Spleen (tissue), 11 donors: Measurements from ENCODE around the gene RPA3. TPM values are rescaled to one million over a fixed set of nuclear protein-coding genes. Genes with fewer than 3 reads are reported as not detected.

Source experiments
- DNase-seq: peaks from one replicate; pipeline ENCODE4 v3.0.0-alpha.2; 2020
- H3K27ac ChIP-seq, 8 donors: fragments of 200-600 bp; sonication (generic) in 7 of 8; 1 replicate in 4 of 8; 2 replicates in 4 of 8; pipeline versions ENCODE4 v1.5.0 to v1.8.0; 2016 to 2021; ENCODE audit warnings: inconsistent platforms in 4 of 8, mild to moderate bottlenecking in 4 of 8, moderate library complexity in 1 of 8
- H3K27me3 ChIP-seq, 7 donors: fragments of 200-600 bp; sonication (generic) in 6 of 7; replicated peaks in 1 of 7; 1 replicate in 4 of 7; 2 replicates in 3 of 7; pipeline versions ENCODE4 v1.5.0 to v1.8.0; 2016 to 2021; ENCODE audit warnings: inconsistent platforms in 3 of 7, mild to moderate bottlenecking in 1 of 7
- H3K36me3 ChIP-seq, 6 donors: fragments of 200-600 bp; sonication (generic) in 5 of 6; 1 replicate in 4 of 6; 2 replicates in 2 of 6; pipeline versions ENCODE4 v1.5.0 to v1.8.0; 2016 to 2021; ENCODE audit warnings: inconsistent platforms in 2 of 6
- H3K4me1 ChIP-seq, 6 donors: fragments of 200-600 bp; sonication (generic) in 5 of 6; 1 replicate in 3 of 6; 2 replicates in 3 of 6; pipeline versions ENCODE4 v1.5.0 to v1.8.0; 2016 to 2021; ENCODE audit warnings: inconsistent platforms in 3 of 6
- H3K4me3 ChIP-seq, 8 donors: fragments of 200-600 bp; sonication (generic) in 7 of 8; 1 replicate in 4 of 8; 2 replicates in 4 of 8; pipeline versions ENCODE4 v1.5.0 to v1.8.0; 2016 to 2021; ENCODE audit warnings: inconsistent platforms in 4 of 8, mild to moderate bottlenecking in 4 of 8, moderate library complexity in 2 of 8
- H3K9me3 ChIP-seq, 8 donors: fragments of 200-600 bp; sonication (generic) in 7 of 8; 1 replicate in 4 of 8; 2 replicates in 4 of 8; pipeline versions ENCODE4 v1.5.0 to v1.8.0; 2016 to 2021; ENCODE audit warnings: inconsistent platforms in 4 of 8
- CTCF ChIP-seq, 11 experiments: fragments of 200-600 bp in 7 of 11; fragments of 450-650 bp in 4 of 11; sonication (generic) in 4 of 11; IDR thresholded peaks in 8 of 11; conservative IDR thresholded peaks in 3 of 11; 1 replicate in 7 of 11; 2 replicates in 4 of 11; pipeline versions ENCODE4 v1.4.0 to v1.8.0; 2016 to 2021; ENCODE audit warnings: antibody characterized with exemption in 11 of 11, inconsistent platforms in 4 of 11, mild to moderate bottlenecking in 1 of 11
- POLR2A ChIP-seq, 3 donors: fragments of 450-650 bp; IDR thresholded peaks; one replicate each; pipeline ENCODE4 v1.5.1; 2017; ENCODE audit warnings: antibody characterized with exemption in 3 of 3, mild to moderate bottlenecking in 1 of 3
- POLR2AphosphoS5 ChIP-seq, 3 donors: sonication (generic); formaldehyde crosslinking; IDR thresholded peaks; one replicate each; pipeline ENCODE4 v1.5.1; 2017; ENCODE audit warnings: antibody characterized with exemption in 3 of 3
- WGBS, 5 donors: extraction: QIAGEN DNeasy Blood & Tissue Kit in 3 of 5; methylation state at CpG; one replicate each; pipeline versions ENCODE4 v1.1.5 to v1.1.7; 2013 to 2018; 5-methylcytosine and 5-hydroxymethylcytosine counted together
- intact Hi-C: fragments of 100-400 bp; cut with DNase I; formaldehyde crosslinking; loops from one replicate; pipeline ENCODE4 v1.15.0; 2023; ENCODE audit warnings: low total_unique reads
- polyA plus RNA-seq, 3 donors: library from polyadenylated mRNA; stranded (reverse); fragments of 200-250 nt; gene quantifications; one replicate each; pipeline ENCODE4 v1.2.1, GENCODE V29; 2013
- total RNA-seq, 7 donors: library from RNA; depleted of rRNA in 3 of 7; stranded (reverse); fragments of >200 nt in 3 of 7; fragmentation: NEBNext Ultra II Directional in 4 of 7; extraction: Animal tissue kit (Norgen Biotek cat#: 25700) in 4 of 7; gene quantifications; one replicate each; pipeline versions ENCODE4 v1.1.0 to v1.2.1, GENCODE V29; 2016 to 2021
- donor health status: healthy with polysubstance abuse.
- donor health status: DM: no; HTN: no; CAD: no; lungs with moderate emphysema.
- donor health status: DM: no; HTN: no; CAD: no.
- donor health status: Bipolar disorder and iron deficiency.
- donor health status: healthy.
- donor health status: DM: no; HTN: no; CAD: no.
- donor health status: DM: yes; HTN: yes; CAD: no.

Gene RPA3
- total and polyA plus RNA-seq, 10 donors = 18.0 to 41.8 (median 28.2) TPM

- WGBS, 5 donors = 56 to 72% (median 56%) methylated on average over 4 of the region's 4 CpGs
- intact Hi-C loops = no loop called here
Observed at GRCh38 chr7:7654964-7655715, 63.3 kb downstream of the RPA3 start.

GRCh38 chr7:7653593-7654187, 64.7 kb downstream of the RPA3 start:
- WGBS, 5 donors = 78 to 83% (median 79%) methylated on average over 3 of the region's 3 CpGs
- DNase-seq = no peak
- peaks cover 0 to 9% (median 0%) of the 10 kb centered on the region in 6 donors for H3K36me3 ChIP-seq
- TF ChIP-seq CTCF (IDR thresholded peaks at IDR 0.05 in 8 of 11, conservative IDR thresholded peaks at IDR 0.05 in 3 of 11) (peak in 7 of 11 experiments; percentile 7 to 47 (median 33)), POLR2AphosphoS5 (IDR thresholded peaks at IDR 0.05) (no peak)
- peaks cover 0 to 22% (median 0%) of the 10 kb centered on the region in 6 donors for H3K4me1 ChIP-seq
- intact Hi-C loops = no loop called here
- H3K9me3 ChIP-seq = peaks cover 0 to 20% (median 6%) of the 10 kb centered on the region in 8 donors
- H3K4me3 ChIP-seq = no peak overlapping the region
- H3K27ac ChIP-seq = no peak overlapping the region
- H3K27me3 ChIP-seq = no peaks in the 10 kb centered on the region

More at GRCh38 chr7:7654964-7655715, 63.3 kb downstream of the RPA3 start:
- Histone ChIP-seq H3K27me3 (no peaks in the 10 kb centered on the region), H3K4me3 (no peak overlapping the region), H3K36me3 (peaks cover 0 to 9% (median 0%) of the 10 kb centered on the region in 6 donors), H3K27ac (no peak overlapping the region), H3K9me3 (peaks cover 0 to 34% (median 20%) of the 10 kb centered on the region in 8 donors), H3K4me1 (peaks cover 0 to 22% (median 0%) of the 10 kb centered on the region in 6 donors)
- TF ChIP-seq CTCF (IDR thresholded peaks at IDR 0.05 in 8 of 11, conservative IDR thresholded peaks at IDR 0.05 in 3 of 11) (no peak), POLR2A (IDR thresholded peaks at IDR 0.05) (no peak), POLR2AphosphoS5 (IDR thresholded peaks at IDR 0.05) (no peak)
- DNase-seq = no peak

GRCh38 chr7:7652798-7653540, 65.4 kb downstream of the RPA3 start:
- 85 to 100% (median 95%) methylated on average over 1 of the region's 1 CpG for WGBS, 5 donors
- Histone ChIP-seq H3K36me3 (peaks cover 0 to 9% (median 0%) of the 10 kb centered on the region in 6 donors), H3K27ac (no peak overlapping the region), H3K4me3 (no peak overlapping the region), H3K27me3 (no peaks in the 10 kb centered on the region), H3K9me3 (peaks cover 0 to 15% (median 0%) of the 10 kb centered on the region in 8 donors), H3K4me1 (peaks cover 0 to 22% (median 0%) of the 10 kb centered on the region in 6 donors)
- intact Hi-C loops = no loop called here
- no peak for DNase-seq
- no peak for TF ChIP-seq POLR2AphosphoS5 (IDR thresholded peaks at IDR 0.05)
- no peak for TF ChIP-seq POLR2A (IDR thresholded peaks at IDR 0.05)
- TF ChIP-seq CTCF (IDR thresholded peaks at IDR 0.05 in 8 of 11, conservative IDR thresholded peaks at IDR 0.05 in 3 of 11) = no peak
